ENCODE data around the gene ADAM30. TPM values are rescaled to one million over a fixed set of nuclear protein-coding genes. Genes with fewer than 3 reads are reported as not detected.

ADAM30 gene
- total and polyA plus RNA-seq, 8 donors = not detected

DNA sequence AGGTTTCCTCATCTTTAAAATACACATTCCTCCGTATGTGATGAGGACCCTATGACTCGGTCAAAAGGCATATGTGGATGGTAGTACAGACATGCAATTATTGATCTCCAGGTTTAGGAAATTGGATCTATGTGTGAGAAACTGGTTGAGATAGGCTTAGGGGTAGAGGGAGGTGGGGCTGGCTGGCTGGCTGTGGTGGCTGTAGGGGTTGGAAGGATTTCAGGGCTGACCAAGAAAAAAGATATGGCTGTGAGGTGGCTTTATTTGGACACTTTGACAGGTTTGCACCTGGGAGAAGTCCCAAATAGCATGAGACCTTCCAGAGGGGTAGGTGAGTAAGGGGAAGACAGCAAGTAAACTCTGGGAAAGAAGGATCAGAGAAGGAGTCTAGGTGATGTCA, 39.6 kb upstream of the ADAM30 start:
- Histone ChIP-seq H3K4me1 (peaks cover 0 to 6% (median 0%) of the 10 kb centered on the region in 3 donors), H3K27me3 (no peaks in the 10 kb centered on the region), H3K9me3 (no peaks in the 10 kb centered on the region), H3K27ac (peak overlapping the region in 1 of 4 donors; percentile 34), H3K4me3 (no peak overlapping the region), H3K36me3 (peaks cover 0 to 49% (median 8%) of the 10 kb centered on the region in 3 donors)
- ATAC-seq = peak in 3 of 4 donors; percentile 49 to 66 (median 54)
- TF ChIP-seq, protein P1, sequence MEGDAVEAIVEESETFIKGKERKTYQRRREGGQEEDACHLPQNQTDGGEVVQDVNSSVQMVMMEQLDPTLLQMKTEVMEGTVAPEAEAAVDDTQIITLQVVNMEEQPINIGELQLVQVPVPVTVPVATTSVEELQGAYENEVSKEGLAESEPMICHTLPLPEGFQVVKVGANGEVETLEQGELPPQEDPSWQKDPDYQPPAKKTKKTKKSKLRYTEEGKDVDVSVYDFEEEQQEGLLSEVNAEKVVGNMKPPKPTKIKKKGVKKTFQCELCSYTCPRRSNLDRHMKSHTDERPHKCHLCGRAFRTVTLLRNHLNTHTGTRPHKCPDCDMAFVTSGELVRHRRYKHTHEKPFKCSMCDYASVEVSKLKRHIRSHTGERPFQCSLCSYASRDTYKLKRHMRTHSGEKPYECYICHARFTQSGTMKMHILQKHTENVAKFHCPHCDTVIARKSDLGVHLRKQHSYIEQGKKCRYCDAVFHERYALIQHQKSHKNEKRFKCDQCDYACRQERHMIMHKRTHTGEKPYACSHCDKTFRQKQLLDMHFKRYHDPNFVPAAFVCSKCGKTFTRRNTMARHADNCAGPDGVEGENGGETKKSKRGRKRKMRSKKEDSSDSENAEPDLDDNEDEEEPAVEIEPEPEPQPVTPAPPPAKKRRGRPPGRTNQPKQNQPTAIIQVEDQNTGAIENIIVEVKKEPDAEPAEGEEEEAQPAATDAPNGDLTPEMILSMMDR (IDR thresholded peaks at IDR 0.05) = no peak
- intact Hi-C loops (cut with DNase I) = no loop called here
- FAIRE-seq = no peak
- WGBS, 2 donors = 84 to 95% methylated on average over 2 of the region's 2 CpGs
- DNase-seq = no peak

DNA sequence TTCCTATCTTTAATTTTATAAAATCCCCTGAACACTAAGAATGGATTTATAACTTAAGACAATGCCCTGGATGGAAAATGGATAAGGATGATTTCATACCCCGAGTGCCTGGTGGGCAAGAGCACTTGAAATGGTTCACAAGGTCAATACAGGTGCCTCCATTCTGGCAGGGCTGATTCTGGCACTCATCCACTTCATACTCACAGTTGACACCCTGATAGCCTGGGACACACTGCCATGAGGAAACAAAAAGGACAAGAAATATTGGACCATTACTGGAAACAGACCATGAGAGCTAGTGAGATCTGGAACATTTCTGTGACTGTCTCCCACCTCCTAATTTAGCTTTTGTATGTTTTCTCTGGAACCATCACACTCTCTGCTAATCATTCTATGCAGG, 39.1 kb upstream of the ADAM30 start:
- Histone ChIP-seq H3K4me3 (no peak overlapping the region), H3K9me3 (no peaks in the 10 kb centered on the region), H3K27me3 (no peaks in the 10 kb centered on the region), H3K27ac (peak overlapping the region in 1 of 4 donors; percentile 34), H3K36me3 (peaks cover 0 to 46% (median 8%) of the 10 kb centered on the region in 3 donors), H3K4me1 (peaks cover 0 to 6% (median 0%) of the 10 kb centered on the region in 3 donors)
- TF ChIP-seq, protein P1 (IDR thresholded peaks at IDR 0.05) = no peak
- peak; percentile 55 to 91 (median 75) for ATAC-seq
- FAIRE-seq = no peak
- peak in 3 of 6 donors; percentile 31 to 39 (median 35) for DNase-seq
- intact Hi-C loops (cut with DNase I) = no loop called here
- 6 to 17% methylated on average over 1 of the region's 1 CpG for WGBS, 2 donors

DNA sequence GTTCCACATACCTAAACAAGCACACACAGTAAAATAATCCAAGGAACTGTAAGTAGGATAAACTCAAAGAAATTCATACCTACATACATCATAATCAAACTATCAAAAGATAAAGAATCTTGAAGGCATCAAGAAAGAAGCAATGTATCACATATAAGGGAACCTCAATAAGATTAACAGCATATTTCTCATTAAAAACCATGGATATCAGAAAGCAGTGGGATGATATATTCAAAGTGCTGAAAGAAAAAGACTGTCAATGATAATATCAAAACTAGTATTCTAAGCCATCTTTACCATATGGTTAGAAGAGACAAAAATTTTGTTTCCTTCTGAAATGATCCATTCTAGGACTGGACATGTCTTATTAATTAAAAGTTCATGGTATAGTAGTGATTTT, 37.1 kb upstream of the ADAM30 start:
- TF ChIP-seq, protein P1 (IDR thresholded peaks at IDR 0.05) = no peak
- intact Hi-C loops (cut with DNase I) = no loop called here
- Histone ChIP-seq H3K4me1 (peaks cover 0 to 6% (median 0%) of the 10 kb centered on the region in 3 donors), H3K36me3 (peaks cover 0 to 32% (median 8%) of the 10 kb centered on the region in 3 donors), H3K27me3 (no peaks in the 10 kb centered on the region), H3K9me3 (no peaks in the 10 kb centered on the region), H3K27ac (no peak overlapping the region), H3K4me3 (no peak overlapping the region)
- no peak for FAIRE-seq
- no peak for ATAC-seq
- DNase-seq = no peak

DNA sequence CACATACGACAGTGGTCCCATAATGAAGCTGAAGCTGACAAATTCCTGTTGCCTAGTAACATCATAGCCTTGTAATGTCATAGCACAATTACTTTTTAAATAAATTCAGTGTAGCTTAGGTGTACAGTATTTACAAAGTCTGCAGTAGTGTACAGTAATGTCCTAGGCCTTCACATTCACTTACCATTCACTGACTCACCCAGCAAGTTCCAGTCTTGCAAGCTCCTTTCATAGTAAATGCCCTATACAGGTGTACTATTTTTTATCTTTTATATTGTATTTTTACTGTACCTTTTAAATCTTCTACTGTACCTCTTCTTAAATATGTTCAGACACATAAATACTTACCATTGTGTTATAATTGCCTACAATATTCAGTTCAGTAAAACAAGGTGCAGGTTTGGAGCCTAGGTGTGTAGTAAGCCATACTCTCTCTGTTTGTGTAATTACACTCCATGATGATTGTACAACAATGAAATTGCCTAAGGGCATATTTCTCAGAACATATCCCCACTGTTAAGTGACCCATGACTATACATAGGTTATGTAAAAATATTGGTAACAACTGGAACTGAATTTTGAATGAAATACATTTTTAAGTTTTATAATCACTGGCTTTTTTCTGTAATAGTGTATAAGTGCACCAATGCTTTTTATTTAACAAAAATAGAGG, 33.5 kb upstream of the ADAM30 start:
- no peak overlapping the region for H3K4me3 ChIP-seq
- H3K4me1 ChIP-seq = no peaks in the 10 kb centered on the region
- intact Hi-C loops (cut with DNase I) = no loop called here
- no peaks in the 10 kb centered on the region for H3K9me3 ChIP-seq
- 89 to 98% methylated on average over 1 of the region's 1 CpG for WGBS, 2 donors
- DNase-seq = no peak
- H3K27me3 ChIP-seq = no peaks in the 10 kb centered on the region
- TF ChIP-seq, protein P1 (IDR thresholded peaks at IDR 0.05) = no peak
- FAIRE-seq = no peak
- H3K36me3 ChIP-seq = peaks cover 0 to 39% (median 22%) of the 10 kb centered on the region in 3 donors
- H3K27ac ChIP-seq = no peak overlapping the region
- ATAC-seq = no peak

DNA sequence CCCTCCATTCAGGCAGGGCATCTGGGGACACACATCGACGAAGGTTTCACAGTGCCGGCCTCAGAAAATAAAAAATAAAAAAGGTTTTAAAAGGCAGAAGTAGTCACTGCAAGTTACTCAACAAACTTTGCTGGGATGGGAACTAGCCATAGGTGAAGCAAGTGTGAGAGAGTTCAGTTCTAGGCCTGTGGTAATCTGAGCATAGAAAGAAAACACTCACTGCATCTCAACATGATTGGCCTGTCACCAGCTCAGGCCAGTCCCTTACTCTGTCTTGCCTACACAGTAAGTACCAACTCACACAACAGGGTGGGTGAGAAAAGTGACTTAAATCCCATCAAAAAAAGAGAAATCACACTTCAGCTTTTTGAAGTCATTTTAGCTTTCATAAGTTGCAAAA, 30.2 kb upstream of the ADAM30 start:
- no peaks in the 10 kb centered on the region for H3K27me3 ChIP-seq
- H3K4me1 ChIP-seq = no peaks in the 10 kb centered on the region
- ATAC-seq = no peak
- FAIRE-seq = no peak
- H3K4me3 ChIP-seq = no peak overlapping the region
- H3K9me3 ChIP-seq = no peaks in the 10 kb centered on the region
- H3K36me3 ChIP-seq = peaks cover 5 to 45% (median 27%) of the 10 kb centered on the region in 3 donors
- TF ChIP-seq, protein P1 (IDR thresholded peaks at IDR 0.05) = no peak
- DNase-seq = no peak
- intact Hi-C loops (cut with DNase I) = no loop called here
- 94 to 97% methylated on average over 3 of the region's 3 CpGs for WGBS, 2 donors
- no peak overlapping the region for H3K27ac ChIP-seq

Data from pancreas (tissue), 10 donors.